ENCODE measurements around the gene MUC4.

DNA sequence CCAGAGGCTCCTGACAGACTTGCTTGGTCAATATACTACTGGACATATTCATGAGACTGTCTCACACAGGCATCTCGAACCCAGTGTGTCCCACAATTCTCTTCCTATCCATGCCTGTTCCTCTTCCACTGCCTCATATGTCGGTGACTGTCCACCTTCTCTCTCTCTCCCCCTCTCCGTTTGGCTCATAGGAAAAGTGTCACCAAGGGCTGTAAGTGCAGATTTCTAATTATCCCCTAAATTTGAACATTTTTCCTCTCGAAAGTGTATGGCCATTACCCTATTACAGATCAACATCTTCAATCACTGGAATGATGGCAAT is 113.4 kb downstream of the MUC4 start:
- TF ChIP-seq, protein P1, sequence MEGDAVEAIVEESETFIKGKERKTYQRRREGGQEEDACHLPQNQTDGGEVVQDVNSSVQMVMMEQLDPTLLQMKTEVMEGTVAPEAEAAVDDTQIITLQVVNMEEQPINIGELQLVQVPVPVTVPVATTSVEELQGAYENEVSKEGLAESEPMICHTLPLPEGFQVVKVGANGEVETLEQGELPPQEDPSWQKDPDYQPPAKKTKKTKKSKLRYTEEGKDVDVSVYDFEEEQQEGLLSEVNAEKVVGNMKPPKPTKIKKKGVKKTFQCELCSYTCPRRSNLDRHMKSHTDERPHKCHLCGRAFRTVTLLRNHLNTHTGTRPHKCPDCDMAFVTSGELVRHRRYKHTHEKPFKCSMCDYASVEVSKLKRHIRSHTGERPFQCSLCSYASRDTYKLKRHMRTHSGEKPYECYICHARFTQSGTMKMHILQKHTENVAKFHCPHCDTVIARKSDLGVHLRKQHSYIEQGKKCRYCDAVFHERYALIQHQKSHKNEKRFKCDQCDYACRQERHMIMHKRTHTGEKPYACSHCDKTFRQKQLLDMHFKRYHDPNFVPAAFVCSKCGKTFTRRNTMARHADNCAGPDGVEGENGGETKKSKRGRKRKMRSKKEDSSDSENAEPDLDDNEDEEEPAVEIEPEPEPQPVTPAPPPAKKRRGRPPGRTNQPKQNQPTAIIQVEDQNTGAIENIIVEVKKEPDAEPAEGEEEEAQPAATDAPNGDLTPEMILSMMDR (IDR thresholded peaks at IDR 0.05; ENCODE audit: low read depth, low read length, missing input control) = no peak
- TF ChIP-seq GABPA (IDR thresholded peaks at IDR 0.05 in 1 of 2, conservative IDR thresholded peaks at IDR 0.05 in 1 of 2) (no peak), SP1 (IDR thresholded peaks at IDR 0.05) (no peak), JUND (IDR thresholded peaks at IDR 0.05) (no peak)
- TF ChIP-seq, protein P2, sequence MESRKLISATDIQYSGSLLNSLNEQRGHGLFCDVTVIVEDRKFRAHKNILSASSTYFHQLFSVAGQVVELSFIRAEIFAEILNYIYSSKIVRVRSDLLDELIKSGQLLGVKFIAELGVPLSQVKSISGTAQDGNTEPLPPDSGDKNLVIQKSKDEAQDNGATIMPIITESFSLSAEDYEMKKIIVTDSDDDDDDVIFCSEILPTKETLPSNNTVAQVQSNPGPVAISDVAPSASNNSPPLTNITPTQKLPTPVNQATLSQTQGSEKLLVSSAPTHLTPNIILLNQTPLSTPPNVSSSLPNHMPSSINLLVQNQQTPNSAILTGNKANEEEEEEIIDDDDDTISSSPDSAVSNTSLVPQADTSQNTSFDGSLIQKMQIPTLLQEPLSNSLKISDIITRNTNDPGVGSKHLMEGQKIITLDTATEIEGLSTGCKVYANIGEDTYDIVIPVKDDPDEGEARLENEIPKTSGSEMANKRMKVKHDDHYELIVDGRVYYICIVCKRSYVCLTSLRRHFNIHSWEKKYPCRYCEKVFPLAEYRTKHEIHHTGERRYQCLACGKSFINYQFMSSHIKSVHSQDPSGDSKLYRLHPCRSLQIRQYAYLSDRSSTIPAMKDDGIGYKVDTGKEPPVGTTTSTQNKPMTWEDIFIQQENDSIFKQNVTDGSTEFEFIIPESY (IDR thresholded peaks at IDR 0.05) = no peak
- TF ChIP-seq, protein P3, sequence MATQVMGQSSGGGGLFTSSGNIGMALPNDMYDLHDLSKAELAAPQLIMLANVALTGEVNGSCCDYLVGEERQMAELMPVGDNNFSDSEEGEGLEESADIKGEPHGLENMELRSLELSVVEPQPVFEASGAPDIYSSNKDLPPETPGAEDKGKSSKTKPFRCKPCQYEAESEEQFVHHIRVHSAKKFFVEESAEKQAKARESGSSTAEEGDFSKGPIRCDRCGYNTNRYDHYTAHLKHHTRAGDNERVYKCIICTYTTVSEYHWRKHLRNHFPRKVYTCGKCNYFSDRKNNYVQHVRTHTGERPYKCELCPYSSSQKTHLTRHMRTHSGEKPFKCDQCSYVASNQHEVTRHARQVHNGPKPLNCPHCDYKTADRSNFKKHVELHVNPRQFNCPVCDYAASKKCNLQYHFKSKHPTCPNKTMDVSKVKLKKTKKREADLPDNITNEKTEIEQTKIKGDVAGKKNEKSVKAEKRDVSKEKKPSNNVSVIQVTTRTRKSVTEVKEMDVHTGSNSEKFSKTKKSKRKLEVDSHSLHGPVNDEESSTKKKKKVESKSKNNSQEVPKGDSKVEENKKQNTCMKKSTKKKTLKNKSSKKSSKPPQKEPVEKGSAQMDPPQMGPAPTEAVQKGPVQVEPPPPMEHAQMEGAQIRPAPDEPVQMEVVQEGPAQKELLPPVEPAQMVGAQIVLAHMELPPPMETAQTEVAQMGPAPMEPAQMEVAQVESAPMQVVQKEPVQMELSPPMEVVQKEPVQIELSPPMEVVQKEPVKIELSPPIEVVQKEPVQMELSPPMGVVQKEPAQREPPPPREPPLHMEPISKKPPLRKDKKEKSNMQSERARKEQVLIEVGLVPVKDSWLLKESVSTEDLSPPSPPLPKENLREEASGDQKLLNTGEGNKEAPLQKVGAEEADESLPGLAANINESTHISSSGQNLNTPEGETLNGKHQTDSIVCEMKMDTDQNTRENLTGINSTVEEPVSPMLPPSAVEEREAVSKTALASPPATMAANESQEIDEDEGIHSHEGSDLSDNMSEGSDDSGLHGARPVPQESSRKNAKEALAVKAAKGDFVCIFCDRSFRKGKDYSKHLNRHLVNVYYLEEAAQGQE (IDR thresholded peaks at IDR 0.05) = no peak
- TF ChIP-seq, protein P4, sequence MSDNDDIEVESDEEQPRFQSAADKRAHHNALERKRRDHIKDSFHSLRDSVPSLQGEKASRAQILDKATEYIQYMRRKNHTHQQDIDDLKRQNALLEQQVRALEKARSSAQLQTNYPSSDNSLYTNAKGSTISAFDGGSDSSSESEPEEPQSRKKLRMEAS (IDR thresholded peaks at IDR 0.05) = no peak

Measured in liver (tissue), 3 donors.